ENCODE results near the gene RAET1L.
"Not testable (repeated sequence)": the region's sequence is repeated elsewhere in the genome, so short reads cannot be mapped to it uniquely, and the experiment has no call there.

The RAET1L gene, protein sequence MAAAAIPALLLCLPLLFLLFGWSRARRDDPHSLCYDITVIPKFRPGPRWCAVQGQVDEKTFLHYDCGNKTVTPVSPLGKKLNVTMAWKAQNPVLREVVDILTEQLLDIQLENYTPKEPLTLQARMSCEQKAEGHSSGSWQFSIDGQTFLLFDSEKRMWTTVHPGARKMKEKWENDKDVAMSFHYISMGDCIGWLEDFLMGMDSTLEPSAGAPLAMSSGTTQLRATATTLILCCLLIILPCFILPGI

DNA sequence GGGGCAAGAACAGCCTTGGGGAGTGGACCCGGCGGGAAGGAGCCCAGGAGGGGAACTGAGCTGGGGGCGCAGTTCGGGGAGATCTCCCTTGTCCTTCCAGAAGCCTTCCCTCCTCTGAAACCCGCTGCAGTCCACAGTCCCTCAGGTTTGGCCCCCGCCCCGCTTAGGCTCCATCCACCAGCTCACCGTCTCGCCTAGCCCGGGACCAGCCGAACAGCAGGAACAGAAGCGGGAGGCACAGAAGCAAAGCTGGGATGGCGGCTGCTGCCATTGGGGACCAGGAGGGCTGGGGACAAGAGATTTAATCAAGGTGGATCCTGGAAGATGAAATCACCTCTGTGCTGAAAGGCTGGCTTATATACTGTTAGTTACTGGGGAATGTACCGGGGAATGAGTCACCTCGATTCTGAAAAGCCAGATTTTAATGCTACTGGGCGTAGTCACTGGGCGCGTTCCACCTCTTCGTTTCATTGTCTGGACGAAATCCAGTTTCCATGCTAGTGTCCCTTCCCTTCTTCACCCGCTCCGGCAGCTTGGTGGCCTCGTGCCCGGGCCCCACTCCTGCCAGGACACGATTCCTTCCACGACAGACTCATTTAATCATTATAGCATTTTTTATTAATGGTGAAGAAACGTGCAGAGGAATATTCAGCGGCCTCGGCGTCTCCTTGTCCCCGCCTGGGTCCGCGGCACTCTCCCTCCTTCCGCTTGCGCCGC lies at the start of gene RAET1L:
RAET1L (minus strand) TSS at position 332 of the 717 bp plus-strand sequence; CDS start at position 271, 61 bp downstream.
- DNase-seq (ENCODE audit: low spot score) = peak; percentile 38

DNA sequence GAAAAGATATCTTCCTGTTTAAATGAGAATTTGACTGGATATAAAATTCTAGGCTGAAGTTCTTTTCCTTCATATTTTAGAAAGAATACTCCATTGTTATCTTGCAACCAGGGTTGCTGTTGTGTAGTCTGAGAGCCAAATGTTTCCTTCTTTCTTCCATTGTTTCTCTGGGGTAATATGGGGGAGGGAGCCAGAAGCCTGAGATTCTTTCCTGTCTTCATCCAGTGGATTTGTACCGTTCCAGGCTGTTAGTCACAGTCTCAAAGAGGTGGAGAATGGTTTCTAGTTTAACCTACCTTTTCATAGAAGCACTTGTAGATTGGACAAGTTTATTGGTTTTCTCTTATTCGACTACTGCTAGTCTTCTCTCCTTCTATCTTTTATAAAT lies 49.7 kb upstream of the RAET1L start:
- DNase-seq (ENCODE audit: low spot score) = no peak

DNA sequence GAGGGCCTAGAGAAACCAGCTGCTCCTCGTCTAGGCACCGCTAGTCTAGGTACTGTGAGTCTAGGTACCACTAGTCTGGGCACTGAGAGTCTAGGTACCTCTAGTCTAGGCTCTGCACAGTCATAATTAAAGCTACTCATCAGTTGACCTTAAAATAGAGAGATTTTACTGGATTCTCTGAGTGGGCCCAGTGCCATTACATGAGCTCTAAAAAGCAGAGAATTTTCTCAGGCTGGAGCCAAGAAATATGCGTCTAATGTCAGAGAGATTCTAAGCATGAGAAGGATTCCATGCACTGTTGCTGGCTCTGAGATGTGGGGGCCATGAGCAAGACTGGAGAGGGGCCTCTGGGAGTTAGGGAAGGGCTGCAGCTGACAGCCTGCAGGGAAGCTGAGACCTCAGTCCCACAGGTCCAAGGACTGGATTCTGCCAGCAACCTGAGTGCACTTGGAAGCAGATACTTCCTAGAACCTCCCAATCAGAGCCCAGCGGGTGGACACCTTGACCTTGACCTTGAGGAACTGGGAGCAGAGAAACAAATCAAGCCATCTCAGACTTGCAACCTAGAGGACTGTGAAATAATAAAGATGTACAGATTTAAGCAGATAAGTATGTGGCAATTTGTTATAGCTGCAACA lies 49.2 kb upstream of the RAET1L start:
- DNase-seq (ENCODE audit: low spot score) = not testable (repeated sequence)

DNA sequence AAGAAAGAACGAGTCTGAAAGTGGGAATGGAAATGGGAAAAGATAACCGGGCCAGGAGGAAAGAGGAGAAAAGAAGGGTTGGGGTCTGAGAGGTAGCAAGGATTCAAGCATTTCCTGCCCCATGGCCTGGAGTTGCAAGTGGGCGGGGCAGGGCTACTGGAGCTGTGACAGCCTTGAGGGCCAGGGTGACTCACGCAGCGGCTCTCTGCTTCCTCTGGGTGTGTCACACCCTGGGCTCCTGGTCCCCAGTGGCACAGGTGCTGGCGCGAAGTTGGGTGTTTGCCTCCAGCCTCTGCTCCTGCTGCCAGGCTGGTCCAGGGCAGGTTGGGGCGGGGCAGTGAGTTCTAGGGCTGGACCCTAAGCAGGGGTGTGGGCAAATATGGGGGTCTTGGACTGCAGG lies 46.9 kb upstream of the RAET1L start:
- DNase-seq (ENCODE audit: low spot score) = peak; percentile 71

DNA sequence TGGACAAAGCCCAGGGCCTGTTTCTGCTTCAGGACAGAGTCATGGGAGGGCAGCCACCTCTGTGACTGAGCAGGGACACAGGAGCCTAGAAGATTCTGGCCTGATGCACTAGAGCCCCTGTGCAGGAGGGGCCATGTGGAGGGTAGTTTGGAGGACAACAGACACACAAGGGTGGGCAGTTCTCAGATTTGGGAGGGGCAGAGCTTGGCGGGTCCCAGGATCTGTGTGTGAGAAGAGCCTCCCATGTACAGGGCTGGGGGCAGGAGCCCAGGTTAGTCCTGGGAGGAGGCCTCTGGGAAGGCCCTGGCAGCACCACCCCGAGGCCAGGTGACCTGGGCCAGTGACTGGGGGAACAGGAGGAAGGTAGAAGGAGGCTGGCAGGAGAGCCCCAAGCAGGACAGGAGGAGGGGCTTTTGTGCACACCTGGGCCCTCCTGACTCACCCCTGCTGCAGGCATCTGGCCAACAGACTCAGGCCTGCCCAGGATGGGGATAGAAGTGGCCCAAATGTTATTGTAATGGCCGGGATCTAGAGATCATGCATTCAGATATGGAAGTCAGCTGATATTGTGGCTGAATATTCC lies 45.0 kb upstream of the RAET1L start:
- no peak for DNase-seq (ENCODE audit: low spot score)

DNA sequence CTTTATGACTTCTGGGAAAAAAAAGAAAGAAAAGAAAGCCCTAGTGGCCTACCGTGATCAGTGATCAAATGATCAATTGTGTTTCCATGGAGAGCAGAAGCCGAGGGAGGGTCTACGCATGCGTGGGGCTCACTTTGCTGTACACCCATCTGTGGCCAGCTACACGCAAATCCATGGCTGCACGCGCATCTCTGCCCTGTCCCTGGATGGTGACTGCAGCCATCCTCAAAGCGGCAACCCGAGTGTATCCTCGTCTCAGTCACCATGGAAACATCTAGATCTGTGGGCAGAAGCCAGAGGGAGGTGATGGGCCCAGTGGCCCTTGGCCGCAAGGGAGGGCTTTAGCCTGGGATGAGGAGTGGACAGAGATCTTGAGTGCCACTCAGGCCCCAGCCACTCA lies 44.4 kb upstream of the RAET1L start:
- no peak for DNase-seq (ENCODE audit: low spot score)

DNA sequence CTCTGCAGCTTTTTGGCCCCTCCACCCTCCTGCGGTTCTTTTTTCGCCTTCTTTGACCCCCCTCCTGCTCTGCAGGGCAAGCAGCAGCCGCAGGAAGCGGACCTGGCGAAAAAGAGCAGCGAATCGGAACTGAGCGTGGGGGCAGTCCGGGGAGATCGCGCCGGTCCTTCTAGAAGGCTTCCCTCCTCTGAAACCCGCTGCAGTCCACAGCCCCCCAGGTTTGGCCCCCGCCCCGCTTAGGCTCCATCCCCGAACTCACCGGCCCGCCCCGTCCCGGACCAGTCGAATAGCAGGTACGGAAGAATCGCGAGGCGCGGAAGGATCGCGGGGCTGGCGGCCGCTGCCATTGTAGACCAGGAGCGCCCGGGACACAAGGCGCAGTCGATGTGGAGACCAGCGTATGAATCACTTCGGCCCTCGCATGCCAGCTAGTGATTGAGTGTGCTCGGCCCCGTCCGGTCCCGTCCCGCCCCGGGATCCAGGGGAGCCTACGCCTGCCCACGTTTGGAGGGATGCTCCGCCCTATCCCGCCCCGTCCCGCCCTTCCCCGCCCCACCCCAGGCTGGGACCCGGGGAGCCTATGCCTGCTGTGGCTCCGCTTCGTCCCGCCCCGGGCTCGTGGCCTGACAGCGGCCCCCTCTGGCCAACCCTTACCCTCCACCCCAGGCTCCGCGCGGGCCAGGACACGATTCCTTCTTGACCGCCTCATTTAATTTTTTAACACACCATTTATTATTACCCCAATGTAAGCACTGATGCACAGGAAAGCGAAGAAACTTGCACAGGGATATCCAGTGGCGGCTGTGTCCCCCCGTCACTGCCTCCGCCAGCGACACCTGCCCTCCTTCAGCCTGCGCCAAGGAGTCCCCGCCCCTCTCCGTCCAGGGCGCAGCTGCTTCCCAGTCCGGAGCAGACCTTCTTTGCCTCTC lies 43.7 kb upstream of the RAET1L start, which contains the start of gene ULBP3:
ULBP3 (minus strand) TSS at position 402 of the 929 bp plus-strand sequence; CDS start at position 347, 55 bp downstream.
- peak; percentile 92 for DNase-seq (ENCODE audit: low spot score)

DNA sequence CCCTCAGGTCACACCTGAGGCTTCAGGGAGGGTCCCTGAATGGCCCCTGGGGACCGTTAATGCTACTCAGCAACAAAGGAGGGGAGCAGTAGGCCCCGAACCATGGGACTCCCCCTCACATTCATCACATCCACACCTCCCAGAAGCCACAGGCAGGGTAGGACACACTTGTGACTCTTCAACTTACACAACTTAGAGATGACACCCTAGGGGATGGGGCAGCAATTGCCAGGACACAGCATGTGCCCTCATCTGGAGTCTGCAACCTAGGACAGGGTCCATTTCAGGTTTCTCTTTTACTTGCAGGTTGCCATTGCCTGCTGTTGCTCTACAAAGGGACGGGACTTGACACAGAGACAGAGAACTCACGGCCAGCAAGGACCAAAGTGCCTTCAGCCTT lies 42.8 kb upstream of the RAET1L start:
- DNase-seq (ENCODE audit: low spot score) = no peak

DNA sequence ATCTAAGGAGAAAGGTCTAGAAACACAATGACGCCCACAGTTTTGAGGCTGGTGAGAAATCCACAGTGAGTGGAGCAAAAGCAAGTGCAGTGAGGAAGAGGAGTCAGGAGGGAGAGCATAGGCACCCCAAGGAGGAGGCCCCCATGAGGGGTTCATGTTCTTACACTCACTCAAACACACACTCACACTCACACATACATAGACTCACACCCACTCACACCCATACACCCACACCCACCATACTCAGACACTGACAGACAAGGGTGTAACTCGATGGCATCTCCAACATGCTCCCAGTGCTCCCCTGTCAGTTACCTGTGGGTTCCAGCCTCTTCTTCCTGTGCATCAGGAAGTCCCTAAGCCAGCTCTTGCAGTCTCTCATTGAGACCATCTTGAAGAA lies 39.8 kb upstream of the RAET1L start:
- DNase-seq (ENCODE audit: low spot score) = no peak

DNA sequence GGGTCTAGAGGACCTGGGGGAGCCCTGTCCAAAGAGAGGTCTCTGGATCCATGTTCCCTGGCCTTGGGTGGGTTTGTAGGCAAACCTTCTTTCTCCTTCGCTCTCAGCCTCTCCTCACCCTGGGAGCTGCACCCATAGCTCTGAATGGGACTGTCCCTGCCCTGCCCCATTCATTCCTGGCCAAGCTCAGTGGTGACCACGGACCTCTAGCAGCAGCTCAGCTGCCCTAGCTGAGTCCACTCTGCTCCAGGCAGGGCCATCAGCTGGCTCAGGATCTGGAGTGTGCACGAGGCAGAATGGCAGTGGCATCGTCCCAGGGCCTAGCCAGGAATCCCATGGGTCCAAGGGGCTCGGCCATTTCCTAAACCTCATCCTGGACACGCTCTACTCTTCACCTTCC lies 38.3 kb upstream of the RAET1L start:
- no peak for DNase-seq (ENCODE audit: low spot score)

DNA sequence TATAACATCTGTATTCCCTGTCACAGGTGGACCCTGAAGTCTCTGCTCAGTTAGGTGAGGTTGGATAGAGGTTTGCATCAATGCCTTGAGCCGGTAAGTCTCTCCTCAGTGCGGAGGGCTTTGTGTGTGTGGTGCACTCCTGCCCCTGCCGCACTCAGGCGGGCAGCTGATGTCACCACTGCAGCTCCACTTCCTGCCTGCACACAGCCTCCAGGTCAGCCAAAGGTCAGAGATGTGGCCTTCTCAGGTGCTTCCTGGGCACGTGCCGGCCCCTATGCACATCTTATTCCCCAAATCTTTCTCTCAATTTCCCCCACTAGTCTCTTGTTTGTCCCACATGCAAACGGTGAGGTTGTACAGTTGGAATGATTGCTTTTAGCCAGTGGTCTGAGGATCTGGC lies 34.6 kb upstream of the RAET1L start:
- DNase-seq (ENCODE audit: low spot score) = not testable (repeated sequence)

DNA sequence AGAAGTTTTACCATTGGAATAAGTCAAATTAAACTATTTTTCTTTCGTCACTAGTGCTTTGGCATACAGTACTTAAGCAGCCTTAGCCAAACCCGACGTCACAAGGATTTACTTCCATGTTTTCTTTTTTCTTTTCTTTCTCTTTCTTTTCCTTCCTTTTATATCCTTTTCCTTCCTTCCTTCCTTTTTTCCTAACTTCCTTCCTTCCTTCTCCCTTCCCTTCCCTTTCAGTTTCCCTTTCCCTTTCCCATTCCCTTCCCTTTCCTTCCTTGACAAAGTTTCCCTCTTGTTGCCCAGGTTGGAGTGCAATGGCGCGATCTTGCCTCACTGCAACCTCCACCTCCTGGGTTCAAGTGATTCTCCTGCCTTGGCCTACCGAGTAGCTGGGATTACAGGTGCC lies 33.7 kb upstream of the RAET1L start:
- DNase-seq (ENCODE audit: low spot score) = no peak

DNA sequence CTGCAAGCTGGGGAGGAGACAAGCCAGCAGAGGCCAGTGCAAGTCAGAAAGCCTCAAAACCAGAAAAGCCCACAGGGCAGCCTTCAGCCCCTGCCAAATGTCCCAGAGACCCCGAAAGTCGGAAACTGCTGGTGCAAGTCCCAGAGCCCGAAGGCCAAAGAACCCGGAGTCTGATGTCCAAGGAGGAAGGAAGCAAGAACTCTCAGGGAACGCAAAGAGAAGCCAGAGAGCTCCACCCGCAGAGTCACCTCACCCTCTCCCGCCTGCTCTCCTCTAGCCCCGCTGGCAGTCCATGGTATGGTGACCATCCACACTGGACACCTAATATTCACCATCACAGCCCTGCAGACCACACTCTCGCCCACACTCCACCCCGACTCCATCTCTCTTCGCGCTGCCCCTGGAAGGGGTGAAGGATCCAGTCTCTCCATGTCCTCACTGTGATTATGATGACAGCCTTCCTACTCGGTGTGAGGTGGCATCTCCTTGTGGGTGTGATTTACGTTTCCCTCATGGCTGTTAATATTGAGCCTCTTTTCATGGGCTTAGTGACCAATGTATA lies 33.0 kb upstream of the RAET1L start:
- no peak for DNase-seq (ENCODE audit: low spot score)

DNA sequence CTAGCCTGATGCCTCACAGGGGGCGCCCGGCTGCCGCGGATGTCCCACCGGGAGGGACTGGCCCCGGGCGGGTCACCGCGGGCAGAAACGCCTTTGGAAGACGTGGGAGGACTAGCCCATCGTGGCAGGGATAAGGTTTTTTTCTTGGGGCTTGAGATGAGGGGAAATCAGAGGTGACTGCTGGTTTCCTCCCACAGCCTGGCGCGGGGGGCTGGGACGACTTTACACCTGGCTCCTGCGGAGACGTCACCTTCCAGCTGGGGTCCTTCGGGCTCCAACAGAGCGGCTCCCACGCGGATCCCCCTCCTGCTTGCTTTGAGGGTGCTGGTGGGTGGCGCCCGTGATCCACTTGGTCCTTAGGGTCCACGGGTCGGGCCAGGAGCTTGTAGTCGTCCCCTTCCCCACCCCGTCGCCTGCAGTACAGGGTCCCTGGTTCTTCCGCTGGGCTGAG lies 32.2 kb upstream of the RAET1L start:
- DNase-seq (ENCODE audit: low spot score) = no peak

DNA sequence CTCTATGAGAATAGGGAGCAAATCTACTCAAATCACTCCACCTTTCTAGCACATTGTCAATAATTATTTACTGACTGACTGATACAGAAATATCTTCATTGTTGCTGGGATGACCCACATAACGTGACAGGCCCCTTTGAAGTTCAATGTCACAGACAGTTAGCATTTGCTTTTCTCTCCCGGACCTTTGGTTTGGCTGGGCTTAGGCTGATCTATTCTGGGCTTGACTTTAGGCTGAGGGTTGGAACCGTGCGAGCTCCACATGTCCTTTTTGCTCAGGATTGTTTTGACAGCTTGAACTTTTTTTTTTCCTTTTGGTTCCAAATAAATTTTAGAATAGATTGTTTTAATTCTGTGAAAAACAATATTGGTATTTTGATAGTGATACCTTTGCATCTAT lies 31.6 kb upstream of the RAET1L start:
- DNase-seq (ENCODE audit: low spot score) = no peak

DNA sequence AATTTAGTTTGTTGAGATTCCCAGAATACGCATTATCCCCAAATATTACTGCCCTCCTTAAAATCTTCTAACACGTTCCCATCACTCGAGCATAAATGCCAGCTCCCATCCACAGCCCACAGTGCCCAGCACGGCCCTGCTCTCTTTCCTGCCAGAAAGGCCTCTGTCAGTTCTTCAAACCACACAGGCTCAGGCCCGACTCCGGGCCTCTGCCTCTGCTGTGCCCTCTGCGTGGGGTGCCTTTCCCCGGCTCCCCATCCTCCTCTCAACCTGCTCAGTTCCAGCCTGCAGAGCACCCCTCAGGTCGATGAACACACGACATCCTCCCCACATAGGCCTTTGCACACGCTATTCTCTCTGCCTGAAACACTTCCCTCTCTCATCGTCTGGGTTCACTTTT lies 30.8 kb upstream of the RAET1L start:
- DNase-seq (ENCODE audit: low spot score) = no peak

DNA sequence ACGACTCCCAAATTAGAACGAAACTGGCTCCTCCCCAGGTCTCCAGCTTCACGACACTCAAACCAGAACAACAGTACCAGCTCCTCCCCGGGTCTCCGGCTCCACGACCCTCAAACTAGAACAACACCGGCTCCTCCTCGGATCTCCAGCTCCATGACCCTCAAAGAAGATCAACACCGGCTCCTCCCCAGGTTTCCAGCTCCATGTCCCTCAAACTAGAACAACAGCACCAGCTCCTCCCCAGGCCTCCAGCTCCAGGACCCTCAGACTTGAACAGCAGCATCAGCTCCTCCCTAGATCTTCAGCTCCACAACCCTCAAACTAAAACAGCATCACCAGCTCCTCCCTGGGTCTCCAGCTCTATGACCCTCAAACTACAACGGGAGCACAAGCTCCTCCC lies 29.8 kb upstream of the RAET1L start:
- DNase-seq (ENCODE audit: low spot score) = no peak

DNA sequence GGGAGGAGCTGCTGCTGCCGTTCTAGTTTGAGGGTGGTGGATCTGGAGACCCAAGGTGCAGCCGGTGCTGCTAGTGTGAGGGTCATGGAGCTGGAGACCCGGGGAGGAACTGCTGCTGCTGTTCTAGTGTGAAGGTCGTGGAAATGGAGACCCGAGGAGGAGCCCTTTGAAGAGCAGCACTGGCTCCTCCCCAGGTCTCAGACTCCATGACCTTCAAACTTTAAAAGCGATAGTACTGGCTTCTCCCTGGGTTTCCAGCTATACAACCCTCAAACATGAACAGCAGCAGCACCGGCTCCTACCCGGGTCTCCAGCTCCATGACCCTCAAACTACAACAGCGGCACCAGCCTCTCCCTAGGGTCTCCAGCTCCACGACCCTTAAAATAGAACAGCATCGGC lies 28.1 kb upstream of the RAET1L start:
- no peak for DNase-seq (ENCODE audit: low spot score)

DNA sequence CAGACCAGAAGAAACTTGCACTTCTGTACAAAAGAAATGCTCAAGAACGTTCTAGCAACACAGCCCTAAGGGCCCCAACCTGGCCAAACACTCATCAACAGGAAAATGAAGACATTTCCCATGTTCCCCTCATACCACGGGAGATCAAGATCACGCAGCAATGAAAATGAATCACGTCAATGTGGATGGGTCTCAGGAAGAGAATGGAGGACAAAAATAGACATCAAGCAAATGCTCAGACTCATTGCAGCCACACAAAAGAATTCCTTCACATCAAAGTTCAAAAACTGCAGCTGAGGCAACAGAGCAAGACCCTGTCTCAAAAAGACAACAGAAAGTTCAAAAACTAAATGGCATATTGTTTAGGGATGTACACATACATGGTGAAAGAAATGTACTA lies 25.5 kb upstream of the RAET1L start:
- DNase-seq (ENCODE audit: low spot score) = no peak

DNA sequence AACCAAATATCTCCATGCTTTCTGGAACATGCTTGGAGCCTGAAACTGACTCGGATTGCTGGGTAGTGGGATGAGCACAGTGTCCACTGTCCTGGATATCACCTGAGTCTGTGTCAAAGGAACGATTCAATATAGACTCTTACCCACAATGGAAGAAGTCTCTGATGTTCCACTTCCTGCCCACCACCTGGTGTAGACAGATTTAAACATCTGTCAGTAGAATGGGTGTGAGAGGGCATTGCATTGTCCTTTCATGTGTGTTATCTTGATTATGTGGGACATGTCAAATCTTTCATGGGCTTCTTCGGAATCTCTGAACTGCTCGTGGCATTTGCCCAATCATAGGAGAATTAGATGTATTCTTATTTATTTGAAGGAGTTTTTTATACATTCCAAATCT lies 22.8 kb upstream of the RAET1L start:
- DNase-seq (ENCODE audit: low spot score) = no peak

DNA sequence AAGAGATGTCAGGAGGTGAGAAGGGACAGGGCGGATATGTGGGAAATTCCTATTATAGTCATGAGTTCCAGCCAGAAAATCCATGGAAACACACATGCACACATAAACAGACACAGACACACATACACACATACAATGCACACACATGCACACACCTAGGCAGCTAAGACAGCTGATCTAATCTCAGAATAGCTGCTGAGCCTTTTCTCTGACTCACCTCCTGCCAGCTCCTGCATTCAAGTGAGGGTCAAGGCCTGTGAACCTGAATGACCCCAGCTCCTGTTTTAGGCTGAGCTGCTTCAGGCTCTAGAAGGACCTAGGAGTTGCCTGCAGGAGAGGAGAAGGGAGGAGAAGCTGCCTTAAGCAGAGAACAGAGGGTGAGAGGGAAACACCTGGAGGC lies 21.6 kb upstream of the RAET1L start:
- DNase-seq (ENCODE audit: low spot score) = no peak

Measured in kidney capillary endothelial cell (primary cell).